Left lung (tissue), 14 donors: ENCODE data around the gene ZNF526. TPM values are rescaled to one million over a fixed set of nuclear protein-coding genes. Genes with fewer than 3 reads are reported as not detected.

Experiments
- ATAC-seq: fragments of 200-7000 bp; cut with Tn5 transposase; one replicate; pipeline ENCODE4 v1.9.1; 2020; ENCODE audit warnings: moderate library complexity
- DNase-seq, 4 donors: peaks; one replicate each; pipeline ENCODE4 v3.0.0-alpha.2; 2013 to 2020
- H3K27ac ChIP-seq, 2 donors: fragments of 200-600 bp; sonication (generic) in 1 of 2; one replicate each; pipeline versions ENCODE4 v1.5.0 to v1.8.0; 2020 to 2021
- H3K27me3 ChIP-seq, 2 donors: fragments of 200-600 bp; sonication (generic) in 1 of 2; one replicate each; pipeline versions ENCODE4 v1.5.0 to v1.8.0; 2020 to 2021
- H3K36me3 ChIP-seq, 2 donors: fragments of 200-600 bp; sonication (generic) in 1 of 2; one replicate each; pipeline versions ENCODE4 v1.5.0 to v1.8.0; 2020 to 2021
- H3K4me1 ChIP-seq, 2 donors: fragments of 200-600 bp; one replicate each; pipeline ENCODE4 v1.8.0; 2021
- H3K4me3 ChIP-seq, 2 donors: fragments of 200-600 bp; sonication (generic) in 1 of 2; one replicate each; pipeline versions ENCODE4 v1.5.0 to v1.8.0; 2020 to 2021; ENCODE audit warnings: mild to moderate bottlenecking in 1 of 2
- H3K9me3 ChIP-seq, 2 donors: fragments of 200-600 bp; sonication (generic) in 1 of 2; one replicate each; pipeline versions ENCODE4 v1.5.0 to v1.8.0; 2020 to 2021
- intact Hi-C, 2 donors: fragments of 100-400 bp; cut with DNase I; formaldehyde crosslinking; loops; one replicate each; pipeline versions ENCODE4 v1.11.2 to v1.14.2; 2022
- long read RNA-seq, 12 donors: library from polyadenylated mRNA in 2 of 12; unstranded in 2 of 12; transcript quantifications; one replicate each; pipeline ENCODE4 v2.0.0 and lab custom pipeline, GENCODE V29; 2019 to 2026
- polyA plus RNA-seq, 6 donors: library from polyadenylated mRNA; unstranded; fragments of 120-200 nt; gene quantifications; one replicate each; pipeline ENCODE4 v1.2.1, GENCODE V29; 2013; ENCODE audit not compliant: insufficient read length in 6 of 6
- total RNA-seq, 2 donors: library from RNA; stranded (reverse); fragmentation: NEBNext Ultra II Directional; extraction: Animal tissue kit (Norgen Biotek cat#: 25700); gene quantifications; one replicate each; pipeline ENCODE4 v1.2.1, GENCODE V29; 2021
- TF ChIP-seq, protein P1 (sequence below), 2 donors: fragments of 200-600 bp; sonication (generic) in 1 of 2; IDR thresholded peaks; one replicate each; pipeline versions ENCODE4 v1.5.0 to v1.8.0; 2021; ENCODE audit warnings: antibody characterized with exemption in 2 of 2
- donor health status: DM: no; HTN: yes; CAD: no.
- donor health status: DM: no; HTN: no; CAD: no.

Gene ZNF526, protein sequence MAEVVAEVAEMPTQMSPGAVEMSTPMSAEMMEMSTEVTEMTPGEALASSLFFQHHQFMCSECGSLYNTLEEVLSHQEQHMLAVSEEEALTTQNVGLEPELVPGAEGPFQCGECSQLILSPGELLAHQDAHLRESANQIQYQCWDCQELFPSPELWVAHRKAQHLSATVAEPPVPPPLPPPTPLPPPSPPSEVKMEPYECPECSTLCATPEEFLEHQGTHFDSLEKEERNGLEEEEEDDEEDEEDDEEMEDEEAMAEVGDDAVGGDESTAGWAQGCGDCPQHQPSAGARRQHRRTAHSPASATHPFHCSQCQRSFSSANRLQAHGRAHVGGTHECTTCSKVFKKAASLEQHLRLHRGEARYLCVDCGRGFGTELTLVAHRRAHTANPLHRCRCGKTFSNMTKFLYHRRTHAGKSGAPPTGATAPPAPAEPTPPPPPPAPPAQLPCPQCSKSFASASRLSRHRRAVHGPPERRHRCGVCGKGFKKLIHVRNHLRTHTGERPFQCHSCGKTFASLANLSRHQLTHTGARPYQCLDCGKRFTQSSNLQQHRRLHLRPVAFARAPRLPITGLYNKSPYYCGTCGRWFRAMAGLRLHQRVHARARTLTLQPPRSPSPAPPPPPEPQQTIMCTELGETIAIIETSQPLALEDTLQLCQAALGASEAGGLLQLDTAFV
- 10 to 100 TPM; 11.5 to 12.7 TPM for total RNA-seq
- 1 to 10 TPM; 8.1 to 9.8 (median 9.1) TPM for polyA plus RNA-seq
- long read RNA-seq, donor 1, full-length matches to known transcripts = 6 of 6 reads
- long read RNA-seq, donor 1, partial matches to known transcripts = 0 of 6 reads
- long read RNA-seq, donor 1, other reads (novel, unspliced or antisense) = 0 of 6 reads
- long read RNA-seq, donor 2, partial matches to known transcripts = 40 of 40 reads
- long read RNA-seq, donor 2, other reads (novel, unspliced or antisense) = 0 of 40 reads
- long read RNA-seq, donor 3, full-length matches to known transcripts = 2 of 2 reads
- long read RNA-seq, donor 3, partial matches to known transcripts = 0 of 2 reads
- long read RNA-seq, donor 3, other reads (novel, unspliced or antisense) = 0 of 2 reads
- long read RNA-seq, donor 4, full-length matches to known transcripts = 3 of 3 reads
- long read RNA-seq, donor 4, partial matches to known transcripts = 0 of 3 reads
- long read RNA-seq, donor 4, other reads (novel, unspliced or antisense) = 0 of 3 reads
- long read RNA-seq, donor 5, full-length matches to known transcripts = 4 of 4 reads
- long read RNA-seq, donor 5, partial matches to known transcripts = 0 of 4 reads
- long read RNA-seq, donor 5, other reads (novel, unspliced or antisense) = 0 of 4 reads
- long read RNA-seq, donor 6, full-length matches to known transcripts = 4 of 4 reads
- long read RNA-seq, donor 6, partial matches to known transcripts = 0 of 4 reads
- long read RNA-seq, donor 6, other reads (novel, unspliced or antisense) = 0 of 4 reads
- long read RNA-seq, donor 7, full-length matches to known transcripts = 3 of 3 reads
- long read RNA-seq, donor 7, partial matches to known transcripts = 0 of 3 reads
- long read RNA-seq, donor 7, other reads (novel, unspliced or antisense) = 0 of 3 reads
- long read RNA-seq, donor 8, full-length matches to known transcripts = 2 of 2 reads
- long read RNA-seq, donor 8, partial matches to known transcripts = 0 of 2 reads
- long read RNA-seq, donor 8, other reads (novel, unspliced or antisense) = 0 of 2 reads
- long read RNA-seq, donor 9 = 0 reads
- long read RNA-seq, donor 10, partial matches to known transcripts = 0 of 2 reads
- long read RNA-seq, donor 10, other reads (novel, unspliced or antisense) = 2 of 2 reads
- long read RNA-seq, donor 11 = 0 reads
- long read RNA-seq, donor 12, full-length matches to known transcripts = 4 of 10 reads
- long read RNA-seq, donor 12, partial matches to known transcripts = 6 of 10 reads
- long read RNA-seq, donor 12, other reads (novel, unspliced or antisense) = 0 of 10 reads

DNA sequence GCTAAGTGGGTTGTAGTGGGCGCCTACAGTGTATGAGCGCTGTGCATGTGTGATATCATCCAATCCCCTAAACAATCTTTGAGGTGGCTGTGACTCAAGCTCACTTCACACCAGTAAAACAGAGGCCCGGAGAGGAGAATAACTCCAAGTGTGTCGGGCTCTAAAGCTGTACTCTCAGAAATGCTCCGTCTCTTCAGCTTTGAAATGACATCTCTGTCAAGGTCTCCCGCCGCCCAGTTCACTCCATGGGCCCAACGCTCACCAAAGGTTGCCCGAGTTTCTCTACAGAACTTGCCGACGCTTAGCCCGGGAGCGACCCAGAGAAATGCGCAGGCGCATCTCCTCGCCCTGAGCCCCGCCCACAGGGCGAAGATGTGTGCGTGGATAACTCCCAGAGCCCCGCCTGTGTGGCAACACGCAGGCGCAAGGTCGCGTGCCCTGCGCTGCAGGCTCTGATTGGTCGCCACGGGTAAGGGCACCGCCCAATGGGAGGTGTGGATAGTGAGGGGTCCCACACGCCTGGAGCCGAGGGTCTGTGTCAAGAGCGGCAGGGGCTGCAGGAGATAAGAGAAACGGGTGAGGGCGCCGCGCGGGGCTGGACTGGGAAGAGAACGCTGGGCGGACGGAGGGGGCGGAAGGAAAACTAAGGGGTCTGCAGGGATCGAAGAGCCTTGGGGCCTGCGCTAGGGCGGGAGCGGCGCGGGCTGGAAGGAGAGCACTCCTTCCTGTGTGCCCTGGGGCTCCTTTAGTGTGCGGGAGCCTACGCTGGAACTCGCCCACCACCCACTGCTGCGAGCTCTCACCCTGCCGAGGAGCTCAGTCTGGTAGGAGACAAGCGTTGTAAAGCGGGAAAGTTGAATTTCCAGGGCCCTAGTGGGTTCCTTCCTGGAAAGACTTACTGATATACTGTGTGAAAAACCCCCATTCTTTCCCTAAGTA is at the start of gene ZNF526:
Gene ZNF526 (plus strand): TSS at position 501 of the 939 bp plus-strand sequence. CDS start 4,092 bp downstream, outside the sequence.
- H3K4me1 ChIP-seq = peaks cover 21 to 55% of the 10 kb centered on the region in 2 donors
- ATAC-seq = peak; percentile 89
- H3K27ac ChIP-seq = peak within 1 kb of the TSS; percentile 90
- peak within 1 kb of the TSS; percentile 61 to 80 for H3K4me3 ChIP-seq
- peaks cover 0 to 18% of the 10 kb centered on the region in 2 donors for H3K36me3 ChIP-seq
- TF ChIP-seq, protein P1, sequence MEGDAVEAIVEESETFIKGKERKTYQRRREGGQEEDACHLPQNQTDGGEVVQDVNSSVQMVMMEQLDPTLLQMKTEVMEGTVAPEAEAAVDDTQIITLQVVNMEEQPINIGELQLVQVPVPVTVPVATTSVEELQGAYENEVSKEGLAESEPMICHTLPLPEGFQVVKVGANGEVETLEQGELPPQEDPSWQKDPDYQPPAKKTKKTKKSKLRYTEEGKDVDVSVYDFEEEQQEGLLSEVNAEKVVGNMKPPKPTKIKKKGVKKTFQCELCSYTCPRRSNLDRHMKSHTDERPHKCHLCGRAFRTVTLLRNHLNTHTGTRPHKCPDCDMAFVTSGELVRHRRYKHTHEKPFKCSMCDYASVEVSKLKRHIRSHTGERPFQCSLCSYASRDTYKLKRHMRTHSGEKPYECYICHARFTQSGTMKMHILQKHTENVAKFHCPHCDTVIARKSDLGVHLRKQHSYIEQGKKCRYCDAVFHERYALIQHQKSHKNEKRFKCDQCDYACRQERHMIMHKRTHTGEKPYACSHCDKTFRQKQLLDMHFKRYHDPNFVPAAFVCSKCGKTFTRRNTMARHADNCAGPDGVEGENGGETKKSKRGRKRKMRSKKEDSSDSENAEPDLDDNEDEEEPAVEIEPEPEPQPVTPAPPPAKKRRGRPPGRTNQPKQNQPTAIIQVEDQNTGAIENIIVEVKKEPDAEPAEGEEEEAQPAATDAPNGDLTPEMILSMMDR (IDR thresholded peaks at IDR 0.05) = no peak
- no peaks in the 10 kb centered on the region for H3K9me3 ChIP-seq
- intact Hi-C loops = no loop called here
- H3K27me3 ChIP-seq = no peaks in the 10 kb centered on the region
- DNase-seq = peak; percentile 97 to 99 (median 98)

DNA sequence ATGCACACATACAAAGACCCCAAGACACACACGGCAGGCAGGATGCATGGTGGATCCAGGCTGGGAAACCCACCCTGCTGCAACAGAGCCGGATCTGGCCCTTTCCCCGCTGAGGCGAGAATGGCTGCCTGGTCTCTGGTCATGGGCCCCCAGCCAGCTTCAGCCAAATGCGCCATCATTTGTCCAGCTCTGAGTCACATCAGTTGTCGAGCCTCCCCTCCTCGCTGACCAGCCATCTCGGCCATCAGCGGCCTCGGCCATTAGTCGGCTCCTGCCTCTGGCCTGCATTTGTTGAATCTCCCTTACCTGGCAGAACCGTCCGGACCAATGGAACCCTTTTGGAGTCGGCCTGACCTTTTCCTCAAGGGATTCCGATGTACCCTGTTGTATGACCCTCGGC is 49.4 kb upstream of the ZNF526 start:
- no peaks in the 10 kb centered on the region for H3K9me3 ChIP-seq
- DNase-seq (no peak), ATAC-seq (no peak)
- no peak overlapping the region for H3K4me3 ChIP-seq
- H3K27ac ChIP-seq = no peak overlapping the region
- TF ChIP-seq, protein P1 (IDR thresholded peaks at IDR 0.05) = no peak
- no peaks in the 10 kb centered on the region for H3K36me3 ChIP-seq
- intact Hi-C loops = no loop called here
- H3K27me3 ChIP-seq = peaks cover 16 to 33% of the 10 kb centered on the region in 2 donors
- peaks cover 0 to 4% of the 10 kb centered on the region in 2 donors for H3K4me1 ChIP-seq

DNA sequence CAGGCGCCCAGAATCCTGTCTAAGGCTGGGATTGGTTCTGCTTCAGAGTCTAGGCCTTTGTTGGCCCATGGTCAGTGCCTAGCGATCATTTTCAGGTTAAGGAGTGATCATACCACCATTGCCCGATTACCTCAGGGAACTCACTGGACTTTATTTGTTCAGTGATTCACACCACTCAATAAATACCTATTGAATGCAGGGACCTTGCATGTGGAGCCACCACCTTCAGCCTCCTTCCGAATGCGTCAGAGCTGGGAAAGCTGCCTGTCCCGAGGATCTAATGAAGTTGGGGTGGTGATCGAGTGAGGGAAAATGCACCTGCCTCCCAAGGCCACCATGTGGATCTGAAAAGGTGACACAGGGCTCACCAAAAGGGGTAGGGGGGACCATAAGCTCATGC is 47.9 kb upstream of the ZNF526 start:
- Histone ChIP-seq H3K27me3 (peaks cover 29 to 48% of the 10 kb centered on the region in 2 donors), H3K27ac (no peak overlapping the region), H3K9me3 (no peaks in the 10 kb centered on the region), H3K4me1 (peaks cover 0 to 17% of the 10 kb centered on the region in 2 donors), H3K4me3 (no peak overlapping the region), H3K36me3 (no peaks in the 10 kb centered on the region)
- DNase-seq = no peak
- TF ChIP-seq, protein P1 (IDR thresholded peaks at IDR 0.05) = no peak
- intact Hi-C loops = no loop called here
- no peak for ATAC-seq
